Measurements from ENCODE around the gene AIG1.
A peak's percentile ranks its signal among the peaks of the same experiment; 100 is the strongest.

Gene AIG1

GRCh38 chr6:143376375-143376774 is 315.7 kb downstream of the AIG1 start:
- DNase-seq (ENCODE audit: low read depth), result no peak
- TF ChIP-seq CTCF (IDR thresholded peaks at IDR 0.05; ENCODE audit: control insufficient read depth, insufficient read depth, low read depth, low read length, missing control alignments), result no peak
- H3K4me3 ChIP-seq (ENCODE audit: control insufficient read depth, low read depth, low read length), result no peak overlapping the region

- H3K4me3 ChIP-seq (ENCODE audit: control insufficient read depth, low read depth, low read length), result no peak overlapping the region
- TF ChIP-seq CTCF (IDR thresholded peaks at IDR 0.05; ENCODE audit: control insufficient read depth, insufficient read depth, low read depth, low read length, missing control alignments), result no peak
- peak; percentile 7 for DNase-seq (ENCODE audit: low read depth)
Observed at GRCh38 chr6:143376861-143377260, 316.2 kb downstream of the AIG1 start.

- DNase-seq (ENCODE audit: low read depth), result no peak
- TF ChIP-seq CTCF (IDR thresholded peaks at IDR 0.05; ENCODE audit: control insufficient read depth, insufficient read depth, low read depth, low read length, missing control alignments), result no peak
Observed at GRCh38 chr6:143385636-143386035, 324.9 kb downstream of the AIG1 start.

GRCh38 chr6:143390278-143390677 is 329.6 kb downstream of the AIG1 start:
- DNase-seq (ENCODE audit: low read depth), result no peak
- no peak overlapping the region for H3K4me3 ChIP-seq (ENCODE audit: control insufficient read depth, low read depth, low read length)
- TF ChIP-seq CTCF (IDR thresholded peaks at IDR 0.05; ENCODE audit: control insufficient read depth, insufficient read depth, low read depth, low read length, missing control alignments), result no peak

More at GRCh38 chr6:143385636-143386035, 324.9 kb downstream of the AIG1 start:
- no peak overlapping the region for H3K4me3 ChIP-seq (ENCODE audit: control insufficient read depth, low read depth, low read length)
